Measurements from ENCODE around the gene IBSP.

The IBSP gene

GRCh38 chr4:87799301-87800113 is at the start of gene IBSP:
Gene IBSP, plus strand, starts transcription at chr4:87799554. Its CDS starts 2,808 bp downstream, at chr4:87802362.
- in situ Hi-C loops (cut with MboI; ENCODE audit: low sequenced_read_pairs): no loop called here

DNA sequence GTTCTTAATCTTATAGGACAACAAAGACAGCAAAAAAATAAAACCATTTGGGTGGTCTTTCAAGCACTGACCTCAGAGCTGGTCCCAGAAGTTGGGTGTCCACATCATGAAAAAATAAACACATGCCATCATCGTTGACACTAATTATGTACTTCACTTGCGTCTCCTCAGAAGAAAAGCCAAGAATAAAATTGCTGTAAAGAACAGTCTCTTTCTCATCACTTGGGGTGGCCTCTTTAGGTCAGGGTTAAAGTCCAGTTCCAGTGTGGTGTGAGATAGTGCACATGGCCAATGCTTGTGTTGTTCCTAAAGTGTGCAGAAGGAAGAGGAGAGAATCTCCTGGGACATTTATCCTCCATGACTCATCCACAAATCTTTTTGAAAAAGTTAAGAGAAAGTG is 49.5 kb upstream of the IBSP start:
- in situ Hi-C loops (cut with MboI; ENCODE audit: low sequenced_read_pairs): no loop called here

- in situ Hi-C loops (cut with MboI; ENCODE audit: low sequenced_read_pairs): no loop called here
These were observed 41.1 kb upstream of the IBSP start for GRCh38 chr4:87758270-87758669.

DNA sequence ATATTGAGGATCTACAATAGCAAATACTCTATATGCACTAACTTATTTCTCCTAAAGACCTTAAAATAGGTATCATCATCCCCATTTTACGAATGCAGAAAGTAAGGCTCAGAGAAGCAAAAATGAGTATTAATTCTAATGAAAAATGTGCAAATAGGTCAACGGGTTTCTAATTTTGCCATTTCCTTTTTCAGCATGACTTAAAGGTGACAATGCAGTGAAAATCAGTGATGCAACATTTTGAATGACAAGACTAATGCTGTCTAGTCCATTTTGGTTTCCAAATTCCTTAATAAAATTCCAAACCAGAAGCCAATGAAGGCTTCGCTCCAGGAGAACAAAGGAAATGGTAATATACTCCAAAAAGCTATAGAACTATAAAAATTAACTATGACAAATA is 37.0 kb upstream of the IBSP start:
- in situ Hi-C loops (cut with MboI; ENCODE audit: low sequenced_read_pairs): no loop called here

- in situ Hi-C loops (cut with MboI; ENCODE audit: low sequenced_read_pairs): no loop called here
These were observed 17.8 kb upstream of the IBSP start for GRCh38 chr4:87781569-87781968.

DNA sequence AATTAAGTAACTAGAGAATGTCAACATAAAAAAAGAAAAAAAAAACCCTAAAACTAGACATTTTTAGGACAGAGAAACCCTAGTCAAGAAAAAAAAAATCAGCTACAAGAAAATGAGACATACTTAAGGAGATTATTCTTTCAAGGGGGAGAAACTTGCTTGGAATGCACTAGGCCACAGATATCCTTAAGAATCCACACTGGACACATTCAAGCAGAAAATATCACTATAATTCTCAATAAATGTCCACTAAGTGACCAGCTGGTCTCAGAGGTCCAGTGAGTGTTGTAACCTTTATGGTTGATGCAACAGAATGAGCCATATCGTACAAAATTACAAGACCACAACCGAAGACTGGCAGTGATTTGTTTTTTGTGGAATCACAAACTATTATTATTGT is 15.6 kb upstream of the IBSP start:
- in situ Hi-C loops (cut with MboI; ENCODE audit: low sequenced_read_pairs): no loop called here

- in situ Hi-C loops (cut with MboI; ENCODE audit: low sequenced_read_pairs): no loop called here
These were observed 13.4 kb upstream of the IBSP start for GRCh38 chr4:87785731-87786509.

DNA sequence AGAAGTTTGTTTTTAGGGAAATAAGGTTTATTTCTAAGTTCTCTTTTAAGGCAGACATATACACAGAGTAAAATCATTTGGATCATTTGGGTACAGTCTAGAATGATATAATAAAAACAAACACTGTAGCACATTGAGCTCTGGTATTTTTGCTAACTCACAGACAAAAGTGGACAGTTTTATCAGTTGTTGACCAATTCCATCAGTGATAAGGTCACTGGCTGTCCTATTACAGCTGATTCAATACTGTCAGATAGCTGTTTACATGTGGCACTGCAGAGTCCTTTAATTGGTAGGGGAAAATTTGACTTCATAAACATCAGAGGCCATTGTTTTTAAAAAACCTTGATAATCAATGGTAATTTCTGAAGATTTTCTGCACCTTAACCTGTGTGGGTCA is 3.5 kb downstream of the IBSP start:
- in situ Hi-C loops (cut with MboI; ENCODE audit: low sequenced_read_pairs): no loop called here

DNA sequence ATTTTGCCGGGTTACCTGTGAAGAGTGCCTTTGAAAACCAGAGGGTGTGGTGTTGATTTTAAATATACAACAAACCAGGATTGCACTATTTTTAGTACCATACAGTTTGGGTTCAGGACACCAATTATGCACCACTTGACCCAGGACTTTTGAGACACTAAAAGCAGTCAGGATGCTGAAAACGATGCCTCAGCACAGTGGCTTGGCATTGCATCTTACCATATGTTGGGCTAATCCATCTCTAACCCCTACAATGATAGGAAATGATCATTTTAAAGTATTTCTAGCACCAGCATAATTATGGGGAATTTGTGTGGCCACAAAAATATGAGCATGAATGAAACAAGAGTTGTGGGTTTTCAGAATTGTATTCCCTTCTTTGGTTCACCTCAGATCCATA is 4.1 kb downstream of the IBSP start:
- in situ Hi-C loops (cut with MboI; ENCODE audit: low sequenced_read_pairs): no loop called here

- in situ Hi-C loops (cut with MboI; ENCODE audit: low sequenced_read_pairs): no loop called here
These were observed 5.5 kb downstream of the IBSP start for GRCh38 chr4:87804871-87805270.

DNA sequence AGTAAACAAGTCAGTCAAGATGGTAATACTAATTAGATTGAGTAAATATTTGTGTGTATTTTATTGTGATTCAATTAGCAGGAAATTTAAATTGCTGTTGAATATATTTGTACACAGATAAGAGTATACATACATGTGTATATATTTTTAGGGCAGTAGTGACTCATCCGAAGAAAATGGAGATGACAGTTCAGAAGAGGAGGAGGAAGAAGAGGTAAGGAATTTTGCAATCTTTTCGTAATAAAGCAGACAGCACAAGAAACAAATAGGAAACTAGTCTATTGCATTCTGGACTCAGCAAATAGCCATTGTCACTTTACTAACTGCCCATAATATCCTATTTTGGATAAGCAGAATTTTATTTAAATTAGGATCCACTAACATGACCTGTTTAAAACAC is 6.6 kb downstream of the IBSP start:
- in situ Hi-C loops (cut with MboI; ENCODE audit: low sequenced_read_pairs): no loop called here

DNA sequence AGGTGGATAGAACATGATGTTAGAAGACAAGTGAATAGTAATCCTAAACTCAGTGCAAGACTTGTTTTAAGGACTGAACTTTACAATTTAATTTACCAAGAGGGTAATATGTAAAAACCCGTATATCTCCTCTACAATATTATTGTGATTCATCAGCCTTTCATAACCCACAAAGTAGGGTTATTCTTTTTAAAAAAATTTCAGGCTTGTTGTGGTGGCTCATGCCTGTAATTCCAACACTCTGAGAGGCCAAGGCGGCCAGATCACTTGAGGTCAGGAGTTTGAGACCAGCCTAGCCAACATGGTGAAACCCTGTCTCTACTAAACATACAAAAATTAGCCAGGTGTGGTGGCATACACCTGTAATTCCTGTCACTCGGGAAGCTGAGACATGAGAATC is 7.2 kb downstream of the IBSP start:
- in situ Hi-C loops (cut with MboI; ENCODE audit: low sequenced_read_pairs): no loop called here

DNA sequence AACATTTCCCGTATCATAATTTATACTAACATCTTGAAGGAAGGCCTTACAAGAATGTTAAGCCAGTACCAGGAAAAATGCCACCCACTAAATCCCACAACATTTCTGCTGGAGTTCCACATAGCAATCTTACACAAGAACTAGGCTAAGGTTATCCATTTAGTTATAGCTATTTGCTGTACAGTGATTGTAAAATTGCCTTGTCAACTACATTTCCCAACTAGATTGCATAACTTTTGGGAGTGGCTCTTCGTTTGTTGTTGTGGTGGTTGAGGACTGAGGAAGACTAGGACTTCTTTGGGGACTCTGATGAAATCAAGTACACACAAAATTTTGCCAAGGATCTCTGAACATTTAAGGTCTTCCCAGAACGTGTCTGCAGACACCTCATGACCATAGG is 8.0 kb downstream of the IBSP start:
- in situ Hi-C loops (cut with MboI; ENCODE audit: low sequenced_read_pairs): no loop called here

- in situ Hi-C loops (cut with MboI; ENCODE audit: low sequenced_read_pairs): no loop called here
These were observed 12.6 kb downstream of the IBSP start for GRCh38 chr4:87811977-87812376.

GRCh38 chr4:87819281-87819919 is 20.0 kb downstream of the IBSP start:
- in situ Hi-C loops (cut with MboI; ENCODE audit: low sequenced_read_pairs): no loop called here

GRCh38 chr4:87823200-87823599 is 23.8 kb downstream of the IBSP start:
- in situ Hi-C loops (cut with MboI; ENCODE audit: low sequenced_read_pairs): no loop called here

- in situ Hi-C loops (cut with MboI; ENCODE audit: low sequenced_read_pairs): no loop called here
These were observed 24.4 kb downstream of the IBSP start for GRCh38 chr4:87823724-87824123.

DNA sequence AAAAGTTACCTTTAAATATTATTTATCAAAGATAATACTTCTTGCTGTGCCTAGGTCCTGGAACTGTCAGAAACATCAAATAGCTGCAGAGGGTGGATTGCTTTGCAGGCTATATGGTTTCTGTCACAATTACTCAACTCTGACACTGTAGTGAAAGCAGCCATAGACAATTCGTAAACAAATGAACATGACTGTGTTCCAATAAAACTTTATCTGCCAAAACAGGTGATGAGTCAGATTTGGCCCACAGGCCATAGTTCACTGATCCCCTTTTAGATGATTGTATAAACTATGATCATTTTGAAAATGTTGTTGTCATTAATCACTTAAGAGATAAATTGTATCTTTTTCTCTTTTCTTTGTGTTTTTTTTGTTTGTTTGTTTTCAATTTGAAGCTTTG is 25.0 kb downstream of the IBSP start:
- in situ Hi-C loops (cut with MboI; ENCODE audit: low sequenced_read_pairs): no loop called here

DNA sequence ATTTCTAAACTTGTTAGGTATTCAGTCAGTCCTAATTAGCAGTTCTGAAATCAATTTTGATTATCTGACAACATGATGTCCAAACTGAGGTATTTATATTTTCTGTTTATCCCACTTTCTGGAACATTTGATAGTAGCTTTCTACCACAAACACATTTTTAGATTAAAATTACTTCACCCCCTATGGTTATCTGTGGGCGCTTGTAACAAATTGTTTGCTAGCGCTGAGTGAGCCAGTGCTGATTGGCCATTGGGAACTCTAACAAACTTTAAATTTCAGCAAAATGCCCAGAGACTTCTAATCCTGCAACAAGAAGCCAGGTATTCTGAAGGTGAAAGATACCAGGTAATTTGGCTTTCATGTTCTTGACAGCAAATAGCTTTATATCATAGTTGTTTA is 33.3 kb downstream of the IBSP start, which contains the start of gene MEPE:
MEPE (plus strand) TSS at position 301 of the 400 bp plus-strand sequence. CDS start 1,746 bp downstream, outside the sequence.
- in situ Hi-C loops (cut with MboI; ENCODE audit: low sequenced_read_pairs): loop anchor here (25.0 kb wide), 2 partner anchors 345 to 680 kb away; partner anchors contain the start of gene PYURF

- in situ Hi-C loops (cut with MboI; ENCODE audit: low sequenced_read_pairs): loop anchor here (25.0 kb wide), 2 partner anchors 347 to 678 kb away; partner anchors contain the start of gene PYURF
These were observed 35.0 kb downstream of the IBSP start for GRCh38 chr4:87834401-87834800.

DNA sequence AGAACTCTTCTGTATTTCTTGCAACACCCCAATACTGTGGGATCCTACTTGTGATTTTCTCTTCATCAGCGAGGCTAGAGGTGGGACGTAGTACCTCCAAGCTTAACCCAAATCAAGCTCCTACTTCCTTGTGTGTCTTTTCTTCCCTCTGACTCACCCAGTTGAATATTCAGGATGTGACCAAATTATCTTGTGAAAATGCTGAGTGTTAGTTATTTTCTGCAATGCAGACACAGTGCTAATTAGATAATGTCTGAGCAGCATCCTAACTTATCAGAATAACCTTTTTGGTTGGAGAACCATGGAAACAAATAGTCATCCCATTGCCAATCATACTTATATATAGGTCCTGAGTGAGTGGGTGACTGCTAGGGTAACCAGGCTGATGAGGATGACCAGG is 35.8 kb downstream of the IBSP start:
- in situ Hi-C loops (cut with MboI; ENCODE audit: low sequenced_read_pairs): loop anchor here (25.0 kb wide), 2 partner anchors 348 to 677 kb away; partner anchors contain the start of gene PYURF

Data from HL-60/S4 (cell line).